ENCODE results near the gene MGST2. TPM values are rescaled to one million over a fixed set of nuclear protein-coding genes. Genes with fewer than 3 reads are reported as not detected.

Gene MGST2
- total RNA-seq, 2 donors from 2014 or later: 101 to 135 TPM

- Histone ChIP-seq H3K27me3 (replicated peaks; ENCODE audit: insufficient read depth) (no peaks in the 10 kb centered on the region), H3K36me3 (no peaks in the 10 kb centered on the region), H3K4me3 (no peak overlapping the region), H3K4me1 (replicated peaks) (no peaks in the 10 kb centered on the region), H3K27ac (no peak overlapping the region), H3K9me3 (no peaks in the 10 kb centered on the region)
- intact Hi-C loops (cut with DNase I): no loop called here
- WGBS: 54% methylated on average over 1 of the region's 1 CpG
- DNase-seq (ENCODE audit: low spot score): no peak
- no peak for TF ChIP-seq POLR2A (IDR thresholded peaks at IDR 0.05)
- TF ChIP-seq POLR2AphosphoS5 (IDR thresholded peaks at IDR 0.05): no peak
- no peak for TF ChIP-seq CTCF (IDR thresholded peaks at IDR 0.05)
Observed at GRCh38 chr4:139647952-139648351, 17.7 kb upstream of the MGST2 start.

DNA sequence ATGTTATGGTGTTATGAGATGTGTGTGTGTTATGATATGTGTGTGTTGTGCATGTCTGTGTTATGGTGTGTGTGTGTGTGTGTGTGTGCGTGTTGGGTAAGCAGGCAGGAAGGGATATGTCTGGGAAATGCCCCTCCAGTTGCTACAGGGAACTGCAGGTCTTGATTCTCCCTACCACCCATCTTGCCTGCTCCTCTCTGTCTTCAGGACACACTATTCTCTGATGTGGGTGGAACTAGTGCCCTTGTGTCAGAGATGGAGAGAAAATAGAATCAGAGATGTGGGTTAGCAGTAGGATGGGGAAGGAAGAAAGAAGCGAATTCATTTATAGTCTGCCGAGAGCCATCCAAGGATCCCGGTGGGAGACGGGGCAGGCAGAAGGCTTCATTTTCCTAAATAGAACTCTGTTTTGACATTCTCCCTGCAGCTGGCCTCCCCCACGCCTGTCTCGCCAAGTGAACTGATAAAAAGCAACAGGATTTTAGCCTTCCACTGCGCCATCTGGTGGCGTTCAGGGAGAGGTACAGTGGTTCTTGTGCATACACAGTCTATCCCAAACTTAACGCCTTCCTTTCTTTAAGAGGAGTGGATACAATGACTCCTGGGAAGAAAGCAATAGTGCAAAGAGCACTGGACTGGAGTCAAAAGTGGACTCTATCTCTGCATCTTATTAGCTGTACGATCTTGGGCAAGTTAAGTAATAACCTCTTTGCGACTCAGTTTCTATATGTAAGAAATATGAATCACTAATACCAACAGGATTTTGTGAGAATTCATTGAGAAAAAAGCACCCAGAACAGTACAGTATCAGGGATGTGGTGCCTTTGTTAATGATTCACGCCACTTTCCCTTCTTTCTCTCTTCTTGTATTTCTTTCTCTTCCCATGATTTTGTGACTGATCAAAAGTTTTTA, 14.1 kb upstream of the MGST2 start:
- 13% methylated on average over 13 of the region's 13 CpGs for WGBS
- no peak overlapping the region for H3K27ac ChIP-seq
- intact Hi-C loops (cut with DNase I): loop anchor here (5.0 to 10.0 kb wide), 2 partner anchors 49 to 673 kb away; no protein-coding TSS in a partner anchor

DNA sequence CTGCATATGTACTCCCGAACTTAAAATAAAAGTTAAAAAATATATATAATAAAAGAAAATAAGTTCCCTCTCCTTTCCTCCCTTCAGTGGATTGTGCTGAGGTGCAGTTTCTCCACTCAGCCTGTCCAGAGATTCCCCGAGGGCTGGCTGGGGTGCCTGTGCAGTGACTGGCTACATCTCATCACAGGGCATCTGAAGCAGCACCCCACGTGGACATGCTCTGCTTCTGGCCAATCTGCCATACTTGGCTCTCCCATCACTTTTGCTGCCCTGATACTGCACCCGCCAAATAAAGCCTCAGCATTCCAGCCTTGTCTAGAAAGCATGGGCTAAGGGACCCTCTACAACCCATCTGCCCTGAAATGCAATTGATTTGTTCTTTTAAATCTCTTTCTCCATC, 11.1 kb upstream of the MGST2 start:
- DNase-seq (ENCODE audit: low spot score): no peak
- H3K27ac ChIP-seq: no peak overlapping the region
- H3K4me3 ChIP-seq: no peak overlapping the region
- H3K4me1 ChIP-seq (replicated peaks): no peaks in the 10 kb centered on the region
- H3K36me3 ChIP-seq: no peaks in the 10 kb centered on the region
- TF ChIP-seq CTCF (IDR thresholded peaks at IDR 0.05): no peak
- no peak for TF ChIP-seq POLR2A (IDR thresholded peaks at IDR 0.05)
- no peak for TF ChIP-seq POLR2AphosphoS5 (IDR thresholded peaks at IDR 0.05)
- WGBS: 72% methylated on average over 4 of the region's 4 CpGs
- H3K9me3 ChIP-seq: no peaks in the 10 kb centered on the region
- H3K27me3 ChIP-seq (replicated peaks; ENCODE audit: insufficient read depth): no peaks in the 10 kb centered on the region
- intact Hi-C loops (cut with DNase I): loop anchor here (5.0 to 10.0 kb wide), 2 partner anchors 52 to 670 kb away; no protein-coding TSS in a partner anchor

More for the DNA sequence above, 14.1 kb upstream of the MGST2 start:
- TF ChIP-seq POLR2A (IDR thresholded peaks at IDR 0.05) (no peak), POLR2AphosphoS5 (IDR thresholded peaks at IDR 0.05) (no peak), CTCF (IDR thresholded peaks at IDR 0.05) (peak; percentile 55 to 88 (median 80))
- no peak overlapping the region for H3K4me3 ChIP-seq
- H3K4me1 ChIP-seq (replicated peaks): no peaks in the 10 kb centered on the region
- no peaks in the 10 kb centered on the region for H3K9me3 ChIP-seq
- H3K36me3 ChIP-seq: no peaks in the 10 kb centered on the region
- peak; percentile 72 for DNase-seq (ENCODE audit: low spot score)
- no peaks in the 10 kb centered on the region for H3K27me3 ChIP-seq (replicated peaks; ENCODE audit: insufficient read depth)

GRCh38 chr4:139655116-139655515, 10.5 kb upstream of the MGST2 start:
- intact Hi-C loops (cut with DNase I): loop anchor here (10.0 kb wide), 1 partner anchor 670 kb away; no protein-coding TSS in a partner anchor
- WGBS: 45% methylated on average over 3 of the region's 3 CpGs
- H3K4me3 ChIP-seq: no peak overlapping the region
- H3K4me1 ChIP-seq (replicated peaks): no peaks in the 10 kb centered on the region
- no peak for DNase-seq (ENCODE audit: low spot score)
- H3K9me3 ChIP-seq: no peaks in the 10 kb centered on the region
- no peaks in the 10 kb centered on the region for H3K27me3 ChIP-seq (replicated peaks; ENCODE audit: insufficient read depth)
- H3K36me3 ChIP-seq: no peaks in the 10 kb centered on the region
- peak in 2 of 4 experiments; percentile 32 to 46 for TF ChIP-seq CTCF (IDR thresholded peaks at IDR 0.05)
- no peak for TF ChIP-seq POLR2A (IDR thresholded peaks at IDR 0.05)
- TF ChIP-seq POLR2AphosphoS5 (IDR thresholded peaks at IDR 0.05): no peak
- no peak overlapping the region for H3K27ac ChIP-seq

Measured in prostate gland (tissue), 2 donors.